ENCODE results near the gene RUFY1. TPM values are rescaled to one million over a fixed set of nuclear protein-coding genes. Genes with fewer than 3 reads are reported as not detected.

RUFY1 gene
- total and polyA plus RNA-seq, 2 experiments from 2014 or later: 38.6 to 42.3 TPM

DNA sequence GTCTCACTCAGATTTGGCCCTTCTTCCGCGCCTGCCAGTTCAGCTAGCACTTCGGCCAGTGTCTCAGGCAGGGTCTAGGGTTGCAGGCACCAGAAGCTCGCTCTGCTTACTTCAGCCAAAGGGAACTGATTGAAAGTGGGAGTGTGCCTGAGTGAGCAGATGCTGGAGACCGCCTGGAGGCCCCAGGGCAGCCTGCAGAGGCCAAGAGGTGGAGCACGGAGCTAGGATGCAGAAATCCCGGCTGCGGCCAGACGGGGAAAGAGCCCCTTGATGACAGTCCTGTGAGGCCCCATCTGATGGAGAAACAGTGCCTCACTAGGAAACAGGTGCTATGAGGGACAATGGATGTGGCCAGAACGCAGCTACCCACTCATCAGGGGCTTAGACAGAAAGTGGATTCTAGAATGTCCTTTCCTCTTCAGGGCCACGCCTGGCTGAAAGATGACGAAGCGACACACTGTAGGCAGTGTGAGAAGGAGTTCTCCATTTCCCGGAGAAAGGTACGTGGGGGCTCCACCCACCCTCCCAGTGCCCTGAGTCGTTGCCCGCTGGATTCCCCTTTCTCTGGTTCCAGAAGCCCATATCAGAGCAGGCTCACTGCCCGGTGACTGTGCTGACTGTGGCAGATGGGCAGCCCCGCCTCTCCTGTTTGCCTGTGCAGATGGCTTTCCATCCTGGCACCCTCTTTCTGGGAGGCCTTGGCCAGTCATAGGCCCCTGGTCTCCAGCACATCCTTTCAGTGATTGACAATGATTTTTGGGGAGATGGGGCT lies 57.0 kb downstream of the RUFY1 start:
- Histone ChIP-seq H3K4me1 (ENCODE audit: insufficient read depth) (no peaks in the 10 kb centered on the region), H3K4me2 (no peak overlapping the region), H2AFZ (no peak overlapping the region), H3K27me3 (no peaks in the 10 kb centered on the region), H3K9me3 (ENCODE audit: low read depth) (no peaks in the 10 kb centered on the region), H3K4me3 (no peak overlapping the region), H3K9me2 (replicated peaks; ENCODE audit: insufficient read depth) (no peaks in the 10 kb centered on the region), H3K79me2 (peaks cover 6% of the 10 kb centered on the region), H4K20me1 (ENCODE audit: insufficient read depth, poor library complexity, severe bottlenecking) (peaks cover 38% of the 10 kb centered on the region), H3K36me3 (replicated peaks; ENCODE audit: insufficient read depth, low read depth) (no peaks in the 10 kb centered on the region), H3K27ac (peak overlapping the region; percentile 6)
- WGBS (ENCODE audit: low lambda C conversion rate, missing lambda C conversion rate): 80% methylated on average over 19 of the region's 19 CpGs
- no peak for TF ChIP-seq EZH2phosphoT487 (IDR thresholded peaks at IDR 0.05; ENCODE audit: low read depth, severe bottlenecking, unreplicated experiment)
- TF ChIP-seq EZH2 (IDR thresholded peaks at IDR 0.05; ENCODE audit: borderline replicate concordance): no peak
- TF ChIP-seq, protein P1, sequence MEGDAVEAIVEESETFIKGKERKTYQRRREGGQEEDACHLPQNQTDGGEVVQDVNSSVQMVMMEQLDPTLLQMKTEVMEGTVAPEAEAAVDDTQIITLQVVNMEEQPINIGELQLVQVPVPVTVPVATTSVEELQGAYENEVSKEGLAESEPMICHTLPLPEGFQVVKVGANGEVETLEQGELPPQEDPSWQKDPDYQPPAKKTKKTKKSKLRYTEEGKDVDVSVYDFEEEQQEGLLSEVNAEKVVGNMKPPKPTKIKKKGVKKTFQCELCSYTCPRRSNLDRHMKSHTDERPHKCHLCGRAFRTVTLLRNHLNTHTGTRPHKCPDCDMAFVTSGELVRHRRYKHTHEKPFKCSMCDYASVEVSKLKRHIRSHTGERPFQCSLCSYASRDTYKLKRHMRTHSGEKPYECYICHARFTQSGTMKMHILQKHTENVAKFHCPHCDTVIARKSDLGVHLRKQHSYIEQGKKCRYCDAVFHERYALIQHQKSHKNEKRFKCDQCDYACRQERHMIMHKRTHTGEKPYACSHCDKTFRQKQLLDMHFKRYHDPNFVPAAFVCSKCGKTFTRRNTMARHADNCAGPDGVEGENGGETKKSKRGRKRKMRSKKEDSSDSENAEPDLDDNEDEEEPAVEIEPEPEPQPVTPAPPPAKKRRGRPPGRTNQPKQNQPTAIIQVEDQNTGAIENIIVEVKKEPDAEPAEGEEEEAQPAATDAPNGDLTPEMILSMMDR (IDR thresholded peaks at IDR 0.05; ENCODE audit: poor library complexity): no peak
- no peak for DNase-seq (ENCODE audit: low spot score)

GRCh38 chr5:179608131-179608581 lies 57.8 kb downstream of the RUFY1 start:
- no peak overlapping the region for H3K4me3 ChIP-seq
- no peak overlapping the region for H3K4me2 ChIP-seq
- H3K9me3 ChIP-seq (ENCODE audit: low read depth): no peaks in the 10 kb centered on the region
- peak overlapping the region; percentile 6 for H3K27ac ChIP-seq
- WGBS (ENCODE audit: low lambda C conversion rate, missing lambda C conversion rate): 64% methylated on average over 5 of the region's 5 CpGs
- H3K27me3 ChIP-seq: no peaks in the 10 kb centered on the region
- no peaks in the 10 kb centered on the region for H3K36me3 ChIP-seq (replicated peaks; ENCODE audit: insufficient read depth, low read depth)
- no peak for DNase-seq (ENCODE audit: low spot score)
- H3K4me1 ChIP-seq (ENCODE audit: insufficient read depth): no peaks in the 10 kb centered on the region
- H4K20me1 ChIP-seq (ENCODE audit: insufficient read depth, poor library complexity, severe bottlenecking): peaks cover 46% of the 10 kb centered on the region
- no peaks in the 10 kb centered on the region for H3K9me2 ChIP-seq (replicated peaks; ENCODE audit: insufficient read depth)
- TF ChIP-seq, protein P1 (IDR thresholded peaks at IDR 0.05; ENCODE audit: poor library complexity): no peak
- no peak for TF ChIP-seq EZH2 (IDR thresholded peaks at IDR 0.05; ENCODE audit: borderline replicate concordance)
- no peak for TF ChIP-seq EZH2phosphoT487 (IDR thresholded peaks at IDR 0.05; ENCODE audit: low read depth, severe bottlenecking, unreplicated experiment)
- H3K79me2 ChIP-seq: peaks cover 10% of the 10 kb centered on the region
- H2AFZ ChIP-seq: no peak overlapping the region

- H2AFZ ChIP-seq: no peak overlapping the region
- H3K79me2 ChIP-seq: peaks cover 24% of the 10 kb centered on the region
- no peaks in the 10 kb centered on the region for H3K9me2 ChIP-seq (replicated peaks; ENCODE audit: insufficient read depth)
- H3K4me3 ChIP-seq: no peak overlapping the region
- H3K27ac ChIP-seq: peak overlapping the region; percentile 6
- 90% methylated on average over 8 of the region's 8 CpGs for WGBS (ENCODE audit: low lambda C conversion rate, missing lambda C conversion rate)
- no peaks in the 10 kb centered on the region for H3K27me3 ChIP-seq
- peaks cover 2% of the 10 kb centered on the region for H3K36me3 ChIP-seq (replicated peaks; ENCODE audit: insufficient read depth, low read depth)
- TF ChIP-seq EZH2 (IDR thresholded peaks at IDR 0.05; ENCODE audit: borderline replicate concordance): no peak
- TF ChIP-seq, protein P1 (IDR thresholded peaks at IDR 0.05; ENCODE audit: poor library complexity): no peak
- DNase-seq (ENCODE audit: low spot score): no peak
- H3K4me1 ChIP-seq (ENCODE audit: insufficient read depth): no peaks in the 10 kb centered on the region
- H4K20me1 ChIP-seq (ENCODE audit: insufficient read depth, poor library complexity, severe bottlenecking): peaks cover 62% of the 10 kb centered on the region
- no peak overlapping the region for H3K4me2 ChIP-seq
- H3K9me3 ChIP-seq (ENCODE audit: low read depth): no peaks in the 10 kb centered on the region
These were observed 59.4 kb downstream of the RUFY1 start for GRCh38 chr5:179609834-179610108.

Data from hepatocyte (in vitro differentiated cells).